ENCODE results near the gene SPTBN2.
A peak's percentile ranks its signal among the peaks of the same experiment; 100 is the strongest.

Gene SPTBN2

DNA sequence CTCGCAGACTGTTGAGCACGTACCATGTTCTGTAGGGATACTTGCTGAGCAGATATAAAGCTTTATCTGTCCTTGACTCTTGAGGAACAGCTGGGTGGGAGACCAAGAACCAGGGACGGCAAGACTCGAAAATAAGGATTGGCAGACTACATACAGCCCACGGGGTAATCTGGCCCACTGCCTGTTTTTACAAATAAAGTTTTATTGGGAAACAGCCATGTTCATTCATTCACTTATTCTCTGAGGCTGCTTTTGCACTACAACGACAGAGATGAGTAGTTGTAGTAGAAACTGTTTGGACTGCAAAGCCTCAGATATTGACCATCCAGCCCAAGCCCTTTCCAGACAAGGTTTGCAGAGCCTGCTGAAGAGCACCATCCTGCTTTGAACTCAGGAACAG, 31.0 kb downstream of the SPTBN2 start:
- DNase-seq (ENCODE audit: low read depth) = no peak
- TF ChIP-seq, protein P1, sequence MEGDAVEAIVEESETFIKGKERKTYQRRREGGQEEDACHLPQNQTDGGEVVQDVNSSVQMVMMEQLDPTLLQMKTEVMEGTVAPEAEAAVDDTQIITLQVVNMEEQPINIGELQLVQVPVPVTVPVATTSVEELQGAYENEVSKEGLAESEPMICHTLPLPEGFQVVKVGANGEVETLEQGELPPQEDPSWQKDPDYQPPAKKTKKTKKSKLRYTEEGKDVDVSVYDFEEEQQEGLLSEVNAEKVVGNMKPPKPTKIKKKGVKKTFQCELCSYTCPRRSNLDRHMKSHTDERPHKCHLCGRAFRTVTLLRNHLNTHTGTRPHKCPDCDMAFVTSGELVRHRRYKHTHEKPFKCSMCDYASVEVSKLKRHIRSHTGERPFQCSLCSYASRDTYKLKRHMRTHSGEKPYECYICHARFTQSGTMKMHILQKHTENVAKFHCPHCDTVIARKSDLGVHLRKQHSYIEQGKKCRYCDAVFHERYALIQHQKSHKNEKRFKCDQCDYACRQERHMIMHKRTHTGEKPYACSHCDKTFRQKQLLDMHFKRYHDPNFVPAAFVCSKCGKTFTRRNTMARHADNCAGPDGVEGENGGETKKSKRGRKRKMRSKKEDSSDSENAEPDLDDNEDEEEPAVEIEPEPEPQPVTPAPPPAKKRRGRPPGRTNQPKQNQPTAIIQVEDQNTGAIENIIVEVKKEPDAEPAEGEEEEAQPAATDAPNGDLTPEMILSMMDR (conservative IDR thresholded peaks at IDR 0.05; ENCODE audit: control insufficient read depth, insufficient read depth, low read depth, low read length) = no peak
- H3K4me3 ChIP-seq (ENCODE audit: control insufficient read depth, low read depth, low read length) = no peak overlapping the region

DNA sequence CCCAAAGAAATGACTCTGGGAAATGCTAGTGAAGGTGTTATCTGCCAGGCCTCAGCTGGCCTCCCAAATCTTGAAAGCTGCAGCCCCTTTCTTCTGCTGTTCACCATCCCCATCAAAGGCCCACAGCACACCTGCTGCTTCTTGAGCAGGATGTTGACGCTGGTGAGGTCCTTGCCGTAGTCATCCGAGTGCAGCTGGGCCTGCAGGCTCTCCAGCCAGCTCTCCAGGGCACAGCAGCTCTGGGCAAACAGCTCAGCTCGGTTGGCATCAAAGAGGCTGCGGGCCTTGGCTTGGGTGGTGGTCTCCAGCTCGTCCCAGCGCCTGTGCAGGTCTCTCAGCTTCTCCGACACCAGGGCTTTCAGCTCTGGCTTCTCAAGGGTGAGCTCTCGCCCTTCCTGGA, 32.9 kb downstream of the SPTBN2 start:
- no peak overlapping the region for H3K4me3 ChIP-seq (ENCODE audit: control insufficient read depth, low read depth, low read length)
- TF ChIP-seq, protein P1 (conservative IDR thresholded peaks at IDR 0.05; ENCODE audit: control insufficient read depth, insufficient read depth, low read depth, low read length) = no peak

DNA sequence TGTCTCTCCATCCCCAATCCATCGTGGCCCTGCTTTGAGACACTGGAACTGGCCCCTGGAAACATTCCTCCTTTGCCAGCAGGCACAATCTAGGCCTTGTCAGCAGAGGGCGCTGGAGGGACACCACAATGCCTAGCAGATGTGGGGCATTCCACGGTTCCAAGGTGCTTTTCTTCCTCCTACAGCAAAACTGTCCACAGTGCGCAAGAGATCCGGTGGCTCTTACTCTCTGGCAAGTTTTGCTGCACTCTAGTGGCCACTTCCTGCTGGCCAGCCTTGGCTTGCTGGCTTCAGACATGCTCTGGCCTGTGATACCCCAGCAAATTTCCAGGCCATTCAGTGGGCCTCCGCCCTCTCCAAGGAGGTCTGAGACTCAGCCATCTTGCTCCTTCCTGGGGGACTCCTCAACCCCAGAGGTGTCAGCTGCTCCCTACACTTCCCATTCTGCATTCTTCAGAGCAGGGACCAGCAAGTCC, 34.2 kb downstream of the SPTBN2 start:
- DNase-seq (ENCODE audit: low read depth) = peak; percentile 97
- no peak overlapping the region for H3K4me3 ChIP-seq (ENCODE audit: control insufficient read depth, low read depth, low read length)
- TF ChIP-seq, protein P1 (conservative IDR thresholded peaks at IDR 0.05; ENCODE audit: control insufficient read depth, insufficient read depth, low read depth, low read length) = peak; percentile 98

More for the DNA sequence above, 32.9 kb downstream of the SPTBN2 start:
- DNase-seq (ENCODE audit: low read depth) = no peak

DNA sequence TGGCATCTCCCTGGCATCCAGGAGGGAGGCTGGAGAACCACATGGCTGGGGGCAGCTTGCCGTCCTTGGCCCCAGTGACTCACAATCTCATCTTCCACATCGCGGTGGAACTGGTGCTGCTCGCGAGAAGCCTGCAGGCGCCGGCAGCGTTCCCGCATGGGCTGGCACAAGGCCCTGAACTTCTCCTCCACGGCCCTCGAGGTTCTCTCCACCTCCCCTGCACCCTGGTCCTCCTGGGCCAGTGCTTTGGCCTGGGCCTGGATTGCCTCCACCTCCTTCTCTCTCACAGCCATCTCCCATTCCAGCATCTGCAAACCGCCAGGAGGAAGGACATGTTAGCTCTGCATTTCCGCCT, 35.0 kb downstream of the SPTBN2 start:
- DNase-seq (ENCODE audit: low read depth) = no peak
- TF ChIP-seq, protein P1 (conservative IDR thresholded peaks at IDR 0.05; ENCODE audit: control insufficient read depth, insufficient read depth, low read depth, low read length) = no peak
- no peak overlapping the region for H3K4me3 ChIP-seq (ENCODE audit: control insufficient read depth, low read depth, low read length)

DNA sequence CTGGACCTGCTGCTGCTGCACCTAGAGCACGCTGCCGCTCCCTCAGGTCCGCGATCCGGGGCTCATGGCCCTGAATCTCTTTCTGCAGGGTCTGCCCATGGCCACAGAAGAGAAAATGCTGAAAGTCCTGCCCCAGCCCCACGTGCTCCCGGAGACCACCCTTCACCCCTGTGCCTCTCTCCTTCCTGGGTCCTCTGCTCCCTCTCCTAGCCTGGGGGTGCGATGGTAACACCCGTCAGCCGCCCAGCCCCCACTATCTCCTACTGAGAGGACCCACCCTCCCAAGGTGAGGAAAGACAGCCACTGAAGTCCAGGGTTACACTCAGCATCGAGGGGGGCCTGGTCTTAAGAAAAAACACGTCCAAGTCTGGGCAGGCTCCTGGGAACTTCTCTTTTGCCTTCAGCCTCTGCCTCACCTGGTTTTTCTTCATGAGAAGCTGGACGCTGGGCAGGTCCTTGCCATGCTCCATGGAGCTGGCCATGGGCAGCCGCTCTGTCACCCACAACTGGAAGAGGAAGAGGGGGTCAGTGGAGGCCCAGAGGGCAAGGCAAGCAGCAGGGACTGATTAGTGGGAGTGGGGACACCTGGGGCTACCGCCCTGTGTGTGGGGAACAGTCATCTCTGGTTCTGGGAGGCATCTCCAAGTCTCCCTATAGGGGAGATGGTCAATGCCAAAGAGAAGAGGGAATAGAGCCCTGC, 35.5 kb downstream of the SPTBN2 start:
- no peak overlapping the region for H3K4me3 ChIP-seq (ENCODE audit: control insufficient read depth, low read depth, low read length)
- DNase-seq (ENCODE audit: low read depth) = no peak
- TF ChIP-seq, protein P1 (conservative IDR thresholded peaks at IDR 0.05; ENCODE audit: control insufficient read depth, insufficient read depth, low read depth, low read length) = no peak

DNA sequence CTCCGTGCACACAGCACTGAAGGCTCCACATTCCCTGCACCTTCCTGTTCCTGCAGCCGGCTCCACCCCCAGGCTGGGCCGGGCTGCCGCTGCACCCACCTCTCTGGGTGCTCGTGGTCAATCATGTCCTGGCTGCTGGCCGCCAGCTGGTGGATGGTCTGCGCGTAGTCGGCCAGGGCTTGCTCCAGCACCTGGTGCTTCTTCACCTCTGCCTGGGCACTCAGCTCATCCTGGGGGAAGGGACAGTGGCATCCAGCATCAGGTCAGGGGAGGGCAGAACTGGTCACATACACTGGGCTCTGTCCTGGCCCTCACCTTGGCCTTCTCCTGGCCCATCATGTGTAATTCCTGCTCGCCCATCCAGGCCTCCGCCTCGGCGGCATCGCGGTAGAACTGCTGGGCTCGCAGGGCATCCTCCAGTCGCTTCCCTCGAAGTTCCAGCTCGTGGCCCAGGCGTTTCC, 36.1 kb downstream of the SPTBN2 start:
- no peak for DNase-seq (ENCODE audit: low read depth)
- H3K4me3 ChIP-seq (ENCODE audit: control insufficient read depth, low read depth, low read length) = no peak overlapping the region

More for the DNA sequence above, 36.1 kb downstream of the SPTBN2 start:
- TF ChIP-seq, protein P1 (conservative IDR thresholded peaks at IDR 0.05; ENCODE audit: control insufficient read depth, insufficient read depth, low read depth, low read length) = no peak
